NCI-H1092 treated with DMSO at 0.1 percent for 48 hours (cell line): ENCODE results near the gene ITGA8.
"Not testable (repeated sequence)": the region's sequence is repeated elsewhere in the genome, so short reads cannot be mapped to it uniquely, and the experiment has no call there.

Experiments used
- DNase-seq: peaks from one replicate; lab custom pipeline; 2025; lab: John Stamatoyannopoulos, UW

The ITGA8 gene

DNA sequence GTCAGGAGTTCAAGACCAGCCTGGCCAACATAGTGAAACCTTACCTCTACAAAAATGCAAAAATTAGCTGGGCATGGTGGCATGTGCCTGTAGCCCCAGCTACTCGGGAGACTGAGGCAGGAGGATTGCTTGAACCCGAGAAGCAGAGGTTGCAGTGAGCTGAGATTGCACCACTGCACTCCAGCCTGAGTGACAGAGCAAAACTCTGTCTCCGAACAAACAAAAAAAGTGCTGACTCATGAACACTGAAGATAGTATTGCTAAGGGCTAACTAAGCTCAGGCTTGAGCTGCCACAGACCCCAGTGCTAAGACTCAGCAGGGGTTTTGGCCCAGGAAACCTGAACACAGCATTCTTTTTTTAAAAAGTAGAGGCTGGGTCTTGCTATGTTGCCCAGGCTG lies 162.6 kb downstream of the ITGA8 start:
- not testable (repeated sequence) for DNase-seq

GRCh38 chr10:15550950-15551349 lies 168.8 kb downstream of the ITGA8 start:
- no peak for DNase-seq

DNA sequence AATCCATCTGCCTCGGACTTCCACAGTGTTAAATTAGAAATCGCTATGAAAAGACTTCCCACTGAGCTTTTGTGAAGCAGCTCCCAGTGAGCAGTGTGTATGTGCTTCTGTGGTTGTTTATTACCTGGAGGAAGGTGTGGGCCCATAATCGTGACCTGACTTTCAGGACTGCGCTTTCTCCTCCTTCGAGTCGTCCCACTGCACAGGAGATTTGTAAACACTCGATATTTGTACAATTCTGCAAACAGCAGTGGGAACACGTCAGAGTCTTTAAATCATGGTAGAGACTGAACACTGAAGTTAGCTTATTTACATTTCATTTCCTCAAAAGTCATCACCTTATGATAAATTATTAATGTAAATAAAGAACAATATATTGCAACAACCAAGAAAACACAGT lies 171.4 kb downstream of the ITGA8 start:
- no peak for DNase-seq

DNA sequence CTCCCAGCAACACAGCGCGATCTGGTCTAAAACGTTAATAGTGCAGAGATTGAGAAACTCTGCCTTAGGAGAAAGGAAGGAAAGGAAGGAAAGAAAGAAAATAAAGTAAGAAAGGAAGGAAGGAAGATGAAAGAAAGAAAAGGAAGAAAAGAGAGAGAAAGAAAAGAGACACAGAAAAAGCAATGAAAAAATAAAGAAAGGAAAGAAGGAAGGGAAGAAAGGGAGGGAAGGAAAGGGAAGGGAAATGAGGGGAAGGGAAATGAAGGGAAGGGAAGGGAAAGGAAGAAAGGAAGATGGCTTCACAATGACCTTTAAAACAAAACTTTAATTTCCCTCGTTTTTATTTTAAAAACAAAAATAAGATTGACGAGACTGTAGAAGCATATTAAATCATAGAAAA lies 173.1 kb downstream of the ITGA8 start:
- no peak for DNase-seq

GRCh38 chr10:15545884-15546283 lies 173.8 kb downstream of the ITGA8 start:
- DNase-seq, result no peak

- DNase-seq, result no peak
Observed at GRCh38 chr10:15545266-15545665, 174.5 kb downstream of the ITGA8 start.

DNA sequence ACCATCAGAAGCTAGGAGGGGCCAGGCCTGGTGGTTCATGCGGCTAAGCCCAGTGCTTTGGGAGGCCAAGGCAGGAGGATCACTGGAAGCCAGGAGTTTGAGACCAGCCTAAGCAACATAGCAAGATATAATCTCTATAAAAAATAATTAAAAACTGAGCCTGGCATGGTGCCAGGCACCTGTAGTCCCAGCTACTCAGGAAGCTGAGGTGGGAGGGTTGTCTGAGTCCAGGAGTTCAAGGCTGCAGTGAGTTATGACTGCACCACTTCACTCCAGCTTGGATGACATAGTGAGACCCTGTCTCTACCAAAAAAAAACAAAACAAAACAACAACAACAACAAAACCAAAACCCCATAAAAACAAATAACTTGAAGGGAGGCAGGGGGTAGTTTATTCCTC lies 175.7 kb downstream of the ITGA8 start:
- no peak for DNase-seq

- DNase-seq, result no peak
Observed at GRCh38 chr10:15542817-15543216, 176.9 kb downstream of the ITGA8 start.

DNA sequence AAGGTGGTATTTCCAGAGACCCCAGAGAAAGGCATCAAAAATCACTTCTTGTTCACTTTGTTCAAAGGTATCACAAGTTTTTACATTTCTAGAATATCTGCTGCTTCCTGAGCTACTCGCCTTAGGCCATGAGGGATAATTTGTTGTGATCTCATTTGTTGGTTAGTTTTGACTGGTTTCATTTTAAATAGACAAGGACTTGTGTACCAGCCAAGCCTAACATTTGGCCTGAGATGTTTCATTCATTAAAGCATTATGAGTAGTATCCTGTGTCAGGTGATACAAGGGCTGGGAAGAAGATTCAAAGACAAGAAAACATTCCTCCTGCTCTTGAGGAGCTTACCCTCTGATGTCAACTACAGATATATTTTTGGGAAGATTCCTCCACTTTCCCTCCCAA lies 178.3 kb downstream of the ITGA8 start:
- no peak for DNase-seq

DNA sequence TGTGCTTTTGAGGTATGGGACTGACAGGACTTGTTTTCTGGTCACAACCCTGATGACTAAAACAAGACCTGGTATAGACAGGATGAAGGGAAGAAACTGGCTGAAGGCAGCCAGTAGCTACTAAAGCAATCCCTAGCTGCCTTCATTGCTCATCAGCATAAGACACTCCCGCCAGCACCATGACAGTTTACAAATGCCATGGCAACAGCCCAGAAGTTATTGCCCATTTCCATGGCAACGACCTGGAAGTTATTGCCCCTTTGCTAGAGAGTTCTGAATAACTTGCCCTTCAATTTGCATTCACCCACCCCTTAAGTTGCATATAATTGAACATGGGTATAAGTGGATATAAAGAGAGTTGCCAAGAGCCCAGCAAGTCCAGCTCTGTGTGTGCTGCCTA lies 179.0 kb downstream of the ITGA8 start:
- DNase-seq, result no peak

DNA sequence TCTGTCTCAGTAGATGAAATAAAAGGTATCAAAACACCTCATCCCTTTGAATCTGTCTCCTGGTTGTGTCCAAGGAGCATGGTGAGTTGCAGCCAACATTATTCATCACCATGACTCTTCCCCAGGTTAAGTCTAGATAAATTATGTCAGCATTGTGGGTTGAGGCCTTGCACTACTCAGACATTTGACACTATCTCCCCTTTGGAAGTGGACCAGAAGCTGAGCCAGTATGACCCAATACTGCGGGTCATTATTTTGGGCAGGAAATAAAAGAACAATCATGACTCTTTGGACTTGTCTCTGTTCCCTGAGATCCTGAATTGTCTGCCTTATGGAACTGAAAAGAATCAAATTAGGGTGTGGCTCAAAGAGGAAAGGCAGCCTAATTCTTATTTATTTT lies 180.5 kb downstream of the ITGA8 start:
- no peak for DNase-seq

GRCh38 chr10:15534928-15535538 lies 184.7 kb downstream of the ITGA8 start:
- DNase-seq, result not testable (repeated sequence)

GRCh38 chr10:15531927-15532722 lies 187.6 kb downstream of the ITGA8 start:
- no peak for DNase-seq

GRCh38 chr10:15528859-15529239 lies 190.9 kb downstream of the ITGA8 start:
- no peak for DNase-seq

GRCh38 chr10:15526754-15527153 lies 193.0 kb downstream of the ITGA8 start:
- DNase-seq, result no peak

DNA sequence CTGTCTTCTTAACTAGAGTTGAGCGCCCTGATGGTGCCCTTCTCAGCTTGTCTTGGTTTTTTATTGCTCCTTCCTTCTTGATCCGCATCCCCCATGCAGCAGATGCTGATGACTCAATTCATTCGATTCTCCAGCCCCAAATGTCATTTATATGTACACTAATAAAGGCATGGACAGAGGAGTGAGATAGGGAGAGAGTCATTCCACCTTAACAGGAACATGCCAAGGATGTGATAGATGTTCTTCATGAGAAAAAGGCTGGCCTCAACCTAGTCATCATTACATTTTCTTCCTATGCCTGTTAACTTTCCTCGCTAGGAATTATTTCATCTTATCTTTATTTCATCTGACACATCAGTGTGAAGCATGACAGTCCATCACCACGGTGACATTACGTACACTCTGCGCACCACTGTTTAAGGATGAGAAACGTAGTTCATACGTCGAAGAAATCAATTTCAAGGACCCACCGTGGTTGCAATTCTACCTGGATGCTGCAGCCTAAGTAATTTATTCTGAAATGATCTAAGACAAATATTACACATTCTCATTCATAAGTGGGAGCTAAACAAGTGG lies 198.3 kb downstream of the ITGA8 start:
- DNase-seq, result no peak

DNA sequence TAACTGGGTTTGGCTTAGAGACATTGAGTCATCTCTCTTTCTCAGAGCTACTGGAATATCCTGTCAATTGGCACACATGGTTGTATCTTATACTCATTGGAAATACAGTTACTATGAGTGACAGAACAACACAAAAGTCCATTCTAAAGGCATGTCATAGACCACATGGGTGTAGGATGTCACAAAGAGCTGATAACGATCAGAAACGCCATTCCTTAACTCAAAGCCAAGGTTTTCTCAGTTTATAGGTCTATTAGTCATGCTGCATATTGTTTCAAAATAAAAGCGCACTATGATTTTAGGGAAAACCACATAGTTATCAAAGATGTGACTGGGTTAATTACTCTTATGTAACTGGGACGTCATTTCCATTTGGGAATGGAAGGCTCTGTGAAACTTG lies 201.5 kb downstream of the ITGA8 start:
- no peak for DNase-seq

DNA sequence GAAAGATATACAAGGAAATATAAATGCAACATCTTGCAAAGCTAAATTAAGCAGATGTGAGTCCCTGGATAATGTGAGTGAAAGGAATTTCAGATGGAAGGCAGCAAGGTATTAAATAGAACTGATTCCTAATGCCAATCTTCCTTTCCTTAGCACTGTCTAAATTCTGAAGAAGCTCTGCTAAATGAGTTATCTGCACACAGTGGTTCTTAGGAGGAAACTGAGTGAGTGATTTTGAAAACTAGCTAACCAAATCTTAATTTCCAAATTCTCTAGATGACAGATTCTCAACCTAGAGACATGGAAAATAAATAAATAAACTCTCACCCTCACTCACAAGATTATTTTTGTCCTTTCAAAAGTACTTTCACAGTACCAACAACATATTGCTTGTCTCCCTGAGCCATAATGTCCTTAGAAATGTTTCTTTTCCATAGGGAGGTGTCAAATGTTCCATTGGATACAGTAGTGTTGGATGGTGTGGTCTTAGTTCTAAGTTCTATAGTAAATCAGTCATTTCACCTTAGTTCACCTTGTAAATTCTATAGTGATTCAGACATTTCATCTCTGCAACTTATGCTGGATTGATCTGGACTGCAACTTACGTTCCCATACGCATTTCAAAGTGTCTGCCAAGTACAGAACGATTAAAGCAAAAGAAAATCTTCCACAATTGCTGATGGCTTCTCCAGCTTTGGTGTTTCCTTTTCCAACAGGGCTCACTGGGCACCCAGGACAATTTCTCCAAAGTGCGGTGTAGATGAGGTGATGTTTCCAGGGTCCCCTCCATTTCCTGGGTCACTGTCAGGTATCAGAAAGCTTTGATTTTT lies 203.3 kb downstream of the ITGA8 start:
- no peak for DNase-seq

DNA sequence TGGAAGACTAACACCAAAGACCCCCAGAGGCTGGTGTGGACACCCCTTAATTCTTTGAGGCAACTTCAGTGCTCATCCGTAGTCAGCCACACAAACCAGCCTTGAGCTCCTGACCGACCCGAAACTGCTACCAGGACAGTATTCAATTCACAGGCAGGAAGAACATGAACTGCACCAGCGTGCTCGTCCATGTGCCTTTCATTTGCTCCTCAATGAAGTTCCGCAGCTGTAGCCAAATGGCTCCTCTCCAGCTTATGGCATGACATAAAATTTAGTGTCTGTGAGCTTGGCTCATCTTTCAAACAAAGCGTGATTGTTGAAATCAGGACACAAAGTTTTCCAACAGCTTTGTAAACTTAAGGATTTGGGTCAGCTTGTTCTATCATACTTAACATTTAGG lies 204.5 kb downstream of the ITGA8 start:
- no peak for DNase-seq

DNA sequence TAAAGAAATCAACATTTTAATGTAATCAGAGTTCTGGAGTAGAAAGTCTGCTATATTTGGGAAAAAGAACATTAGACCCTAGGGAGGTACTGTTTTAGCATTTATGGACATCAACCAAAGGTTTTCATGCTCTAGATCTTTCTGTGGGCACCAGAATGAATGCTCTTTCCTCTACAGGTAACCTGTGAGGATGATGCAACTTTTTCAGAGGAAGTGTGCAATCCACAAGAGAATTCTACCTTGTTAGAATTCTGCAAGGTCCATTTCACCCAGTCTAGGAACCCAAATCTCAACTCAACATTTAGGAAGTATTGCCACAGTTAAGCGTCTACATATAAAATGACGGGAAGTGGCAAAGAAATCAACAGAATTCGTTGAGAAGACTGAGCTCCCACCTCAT lies 208.8 kb downstream of the ITGA8 start:
- DNase-seq, result no peak

DNA sequence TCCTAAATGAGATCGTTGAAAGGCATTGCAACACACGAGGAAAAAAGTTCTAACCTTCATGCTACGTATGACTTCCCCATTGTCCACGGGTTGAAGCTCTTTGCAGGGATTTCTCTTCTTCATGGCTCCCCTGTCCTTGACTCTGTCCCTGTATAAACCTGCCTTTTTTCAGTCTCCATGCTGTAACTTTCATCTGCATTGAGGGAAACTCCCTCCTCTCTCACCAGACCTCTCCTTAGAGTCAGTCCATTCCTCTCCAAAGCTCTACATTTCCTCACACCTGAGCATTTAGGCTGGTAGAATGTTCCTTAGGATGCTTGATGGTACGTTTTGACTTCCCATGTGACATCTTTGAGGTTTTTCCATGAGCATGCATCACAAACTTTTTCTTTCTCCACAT lies 214.4 kb downstream of the ITGA8 start:
- no peak for DNase-seq

DNA sequence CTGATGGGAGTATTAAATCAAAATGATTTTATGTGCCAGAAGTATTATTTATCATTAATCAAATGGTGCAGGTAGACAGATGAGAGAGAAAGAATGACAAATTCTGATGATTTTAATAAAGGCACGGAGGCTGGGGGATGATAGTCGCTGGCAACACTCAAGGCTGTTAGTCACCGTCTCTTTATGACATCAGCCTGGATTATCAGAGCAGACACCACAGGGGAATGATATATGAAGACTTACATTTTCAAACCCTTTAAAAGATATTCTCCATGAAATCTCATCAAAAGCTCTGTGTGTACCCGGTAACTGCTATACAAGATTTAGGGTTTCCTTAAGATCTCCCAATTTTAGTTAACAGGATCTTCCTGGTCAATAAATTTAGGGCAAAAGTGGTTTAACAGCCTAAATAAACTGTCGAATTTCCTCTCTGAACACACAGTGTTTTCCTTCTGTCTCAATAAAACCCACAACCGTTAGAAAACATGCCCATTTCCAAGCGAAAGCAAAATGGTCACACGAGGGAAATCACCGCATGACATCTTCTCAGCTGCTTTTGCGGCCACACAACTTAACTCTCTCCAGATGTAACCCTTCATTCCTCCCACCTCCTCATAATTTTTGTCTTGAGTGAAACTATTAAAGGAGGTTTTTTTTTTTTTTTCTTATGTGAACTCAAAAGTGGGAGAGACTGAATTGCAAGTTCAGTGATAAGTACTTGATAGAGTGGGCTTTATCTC lies 215.5 kb downstream of the ITGA8 start:
- DNase-seq, result no peak
